HG02642 (cell line): Measurements from ENCODE around the gene KCND3.
"Not testable (repeated sequence)": the region's sequence is repeated elsewhere in the genome, so short reads cannot be mapped to it uniquely, and the experiment has no call there.

Experiments used
- ATAC-seq: cut with Tn5 transposase; IDR thresholded peaks from one replicate; pipeline ENCODE4 v1.9.1; 2021; ENCODE audit warnings: mild to moderate bottlenecking; ENCODE audit not compliant: unreplicated experiment, poor library complexity

The KCND3 gene

DNA sequence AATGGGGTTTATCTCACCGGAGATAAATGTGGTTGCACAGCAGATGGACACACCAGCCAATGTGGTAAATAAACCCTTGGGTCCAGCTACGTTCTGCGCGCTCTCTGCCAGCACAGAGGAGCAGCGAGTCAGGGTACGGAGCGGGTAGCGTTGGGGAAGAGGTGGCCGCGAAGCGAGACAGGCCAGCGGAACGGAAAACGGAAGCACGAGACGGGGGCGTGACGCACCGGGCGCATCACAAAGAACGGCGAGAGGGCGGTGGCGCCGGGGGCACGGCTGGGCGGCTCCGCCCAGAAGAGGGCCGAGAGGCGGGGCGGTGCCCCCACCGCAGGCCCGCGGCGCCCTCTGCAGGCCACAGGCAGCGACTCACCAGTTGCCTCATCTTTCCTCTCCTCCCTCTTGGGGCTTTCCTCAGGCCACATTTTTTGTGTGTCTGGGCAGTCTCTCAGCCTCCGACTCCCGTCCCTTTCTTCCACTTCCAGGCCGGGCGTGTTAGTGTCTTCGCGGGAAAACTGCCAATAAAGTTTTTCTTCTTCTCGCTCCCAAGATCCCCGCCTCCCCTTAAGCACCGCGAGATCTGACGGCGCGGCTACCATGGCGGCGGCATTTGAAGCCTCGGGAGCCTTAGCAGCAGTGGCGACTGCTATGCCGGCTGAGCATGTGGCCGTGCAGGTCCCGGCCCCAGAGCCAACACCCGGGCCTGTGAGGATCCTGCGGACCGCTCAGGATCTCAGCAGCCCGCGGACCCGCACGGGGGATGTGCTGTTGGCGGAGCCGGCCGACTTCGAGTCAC is 233.9 kb downstream of the KCND3 start, which contains the start of gene DDX20:
TSS of gene DDX20 (plus strand) at position 571 of the 793 bp plus-strand sequence. CDS start at position 595, 24 bp downstream.
- peak; percentile 92 for ATAC-seq

GRCh38 chr1:111754984-111755330 is 234.5 kb downstream of the KCND3 start:
- ATAC-seq: no peak

DNA sequence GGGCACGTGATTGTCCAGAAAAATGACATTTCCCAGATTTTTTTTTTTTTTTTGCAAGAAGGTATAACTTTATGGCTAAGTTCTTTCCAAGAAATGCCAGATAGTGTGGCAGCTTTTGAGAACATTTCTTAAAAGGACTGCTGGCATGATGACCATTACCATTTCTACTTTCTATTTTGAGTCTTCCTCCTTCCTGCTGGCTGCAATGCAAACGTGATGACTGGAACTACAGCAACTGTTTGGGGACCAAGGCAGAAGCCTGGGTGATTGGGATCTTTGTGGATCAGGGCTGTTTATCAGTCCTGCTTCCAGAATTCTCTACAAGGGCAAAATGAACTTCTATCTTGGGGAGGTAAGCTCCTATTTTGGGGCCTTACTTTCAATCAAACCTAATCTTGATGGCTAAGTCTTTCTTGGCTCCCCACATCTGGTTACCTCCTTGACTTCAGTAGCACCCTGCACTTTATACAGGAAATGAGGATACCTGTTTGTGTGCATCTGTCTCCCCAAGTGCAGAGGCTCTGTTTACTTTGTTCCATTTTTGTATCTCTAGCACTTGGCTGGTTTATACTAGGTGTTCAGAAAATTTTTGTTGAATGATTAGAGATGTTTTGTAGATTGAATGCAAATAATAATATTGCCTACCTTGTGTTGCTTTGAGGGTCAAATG is 237.4 kb downstream of the KCND3 start:
- ATAC-seq: no peak

DNA sequence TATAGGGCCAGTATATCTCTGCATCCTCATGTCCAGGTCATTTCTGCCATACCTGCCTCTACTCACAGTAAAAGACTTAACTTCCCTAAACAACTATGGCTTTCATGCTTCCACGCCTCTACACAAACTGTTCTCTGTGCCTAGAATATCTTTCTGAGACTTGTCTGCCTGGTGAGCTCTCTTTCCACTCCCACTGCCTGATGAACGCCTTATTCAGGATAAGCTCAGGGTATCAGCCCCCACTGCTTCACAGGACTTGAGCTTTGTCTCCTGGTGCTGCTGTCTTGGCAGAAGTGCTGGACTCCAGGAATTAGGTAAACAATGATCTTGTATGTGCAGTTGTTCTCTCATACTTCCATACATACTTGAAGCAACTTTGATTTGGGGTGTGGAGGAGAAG is 238.6 kb downstream of the KCND3 start:
- ATAC-seq: no peak

GRCh38 chr1:111749628-111750027 is 239.8 kb downstream of the KCND3 start:
- ATAC-seq: no peak

- no peak for ATAC-seq
Measured at GRCh38 chr1:111747947-111748346, 241.5 kb downstream of the KCND3 start.

DNA sequence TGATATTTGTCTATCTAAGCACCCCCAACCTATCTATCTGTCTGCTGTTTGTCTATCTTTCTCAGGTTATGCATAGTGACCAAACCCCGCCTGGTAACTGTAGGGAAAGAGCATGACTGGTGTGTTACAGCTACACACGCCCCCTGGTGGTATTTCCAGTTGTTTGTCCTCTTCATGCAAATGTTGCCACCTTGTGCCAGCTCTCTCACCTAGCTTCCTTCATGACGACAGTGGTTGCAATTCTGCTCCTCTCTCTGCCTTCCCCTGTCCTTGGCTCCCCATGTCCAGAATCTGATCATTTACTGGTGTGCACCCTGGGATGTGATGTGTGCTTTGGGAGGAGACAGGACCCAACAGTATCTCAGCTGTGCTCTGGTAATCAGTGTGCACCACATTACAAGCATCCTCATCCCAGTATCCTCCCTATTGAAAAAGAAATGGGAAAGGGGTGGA is 242.2 kb downstream of the KCND3 start:
- ATAC-seq: peak; percentile 60

- ATAC-seq: no peak
Measured at GRCh38 chr1:111746614-111746999, 242.9 kb downstream of the KCND3 start.

DNA sequence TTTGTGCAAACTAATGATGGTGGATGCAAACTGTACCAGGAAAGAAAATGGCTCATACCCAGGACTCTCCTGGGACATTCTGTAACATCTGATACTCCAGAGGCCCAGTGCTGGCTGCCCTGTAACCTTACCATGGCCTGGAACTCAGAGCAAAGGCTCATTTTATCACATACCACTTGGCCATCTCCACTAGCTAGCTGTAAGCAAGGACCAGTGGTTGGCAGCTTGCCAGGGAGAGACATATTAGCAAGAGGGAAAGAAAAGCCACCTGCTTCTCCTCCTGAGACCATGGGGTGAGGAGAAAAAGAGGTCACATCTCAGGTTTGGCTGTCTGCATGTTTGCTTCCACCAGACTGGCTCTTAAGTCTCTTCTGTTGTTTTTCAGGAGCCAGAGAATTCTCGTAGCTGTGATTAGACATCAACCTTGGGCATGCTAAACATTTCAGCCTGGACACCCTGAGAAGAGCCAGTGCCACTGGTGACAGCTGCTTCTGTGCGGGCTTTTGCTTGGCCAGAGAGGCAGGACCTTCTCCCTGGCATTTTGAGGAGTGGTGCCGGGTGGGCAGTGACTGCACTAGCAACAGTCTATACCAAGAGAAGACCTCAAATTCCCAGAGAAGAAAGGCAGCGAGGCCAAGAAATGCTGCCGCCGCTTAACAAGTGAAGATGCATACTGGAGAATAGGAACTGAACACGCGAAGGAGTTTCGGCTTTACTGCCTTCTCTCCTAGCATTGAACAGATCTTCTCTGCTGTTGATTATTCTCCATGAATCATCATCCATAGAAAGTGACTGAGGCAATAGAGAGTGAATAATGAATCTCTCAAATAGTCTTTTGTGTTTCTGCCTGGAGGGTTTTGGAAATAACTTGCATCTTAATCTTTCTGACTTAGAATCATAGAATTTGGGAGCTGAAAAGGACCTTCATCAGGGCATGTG is 243.5 kb downstream of the KCND3 start:
- ATAC-seq: no peak

DNA sequence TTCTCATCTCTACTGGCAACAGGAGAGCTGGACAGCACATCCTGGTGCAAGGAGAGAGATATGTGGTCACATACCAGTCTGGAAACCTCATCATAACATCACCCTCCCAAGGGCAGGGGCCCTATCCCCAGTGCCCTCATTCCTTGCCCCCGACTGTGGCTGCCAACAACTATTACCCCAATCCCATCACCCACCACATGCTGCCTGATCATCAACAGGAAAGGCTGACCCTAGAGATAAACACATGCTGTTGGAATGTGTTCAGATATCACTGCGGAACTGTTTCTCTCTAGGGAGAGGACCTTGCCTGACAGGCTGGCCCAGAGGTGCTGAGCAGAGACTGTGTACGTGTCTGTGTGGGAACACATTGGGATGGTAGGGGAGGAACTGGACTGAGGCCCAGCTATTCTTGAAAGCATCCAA is 245.8 kb downstream of the KCND3 start:
- no peak for ATAC-seq

DNA sequence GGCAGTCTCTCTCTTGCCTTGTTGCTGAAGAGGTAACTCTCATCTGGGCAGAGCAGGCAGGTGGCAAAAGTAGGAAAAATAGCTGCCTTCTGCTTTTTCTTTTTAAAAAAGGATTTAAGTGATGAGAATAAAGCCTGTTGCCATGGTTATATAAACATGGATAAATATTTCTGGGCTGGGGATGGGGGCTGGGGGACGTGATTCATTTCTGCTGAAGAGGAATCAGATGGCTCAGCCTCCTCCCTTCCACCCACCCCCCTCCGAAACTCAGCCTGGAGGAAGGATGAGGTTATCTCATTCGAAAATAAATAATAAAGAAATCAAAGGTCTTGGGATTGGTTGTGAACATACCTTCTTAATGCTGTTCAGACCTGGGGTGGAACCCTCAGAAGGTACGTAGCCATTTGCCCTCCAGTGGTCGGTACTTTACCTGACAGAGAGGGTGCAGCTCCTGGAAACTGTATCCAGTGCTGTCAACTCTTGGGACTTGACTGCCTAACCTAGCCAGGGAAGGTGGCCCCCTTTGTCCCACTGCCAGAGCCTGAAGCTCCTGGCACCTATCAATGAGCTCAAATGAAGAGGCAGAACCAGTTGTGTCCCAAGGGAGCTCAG is 246.4 kb downstream of the KCND3 start:
- no peak for ATAC-seq

- not testable (repeated sequence) for ATAC-seq
Measured at GRCh38 chr1:111742292-111742691, 247.2 kb downstream of the KCND3 start.

GRCh38 chr1:111739925-111740765 is 249.3 kb downstream of the KCND3 start:
- ATAC-seq: no peak

- ATAC-seq: peak; percentile 85
Measured at GRCh38 chr1:111739194-111739924, 250.1 kb downstream of the KCND3 start, which contains the start of gene INKA2. TSS of gene INKA2 (minus strand) at chr1:111739395. CDS start at chr1:111739242, 153 bp downstream.

DNA sequence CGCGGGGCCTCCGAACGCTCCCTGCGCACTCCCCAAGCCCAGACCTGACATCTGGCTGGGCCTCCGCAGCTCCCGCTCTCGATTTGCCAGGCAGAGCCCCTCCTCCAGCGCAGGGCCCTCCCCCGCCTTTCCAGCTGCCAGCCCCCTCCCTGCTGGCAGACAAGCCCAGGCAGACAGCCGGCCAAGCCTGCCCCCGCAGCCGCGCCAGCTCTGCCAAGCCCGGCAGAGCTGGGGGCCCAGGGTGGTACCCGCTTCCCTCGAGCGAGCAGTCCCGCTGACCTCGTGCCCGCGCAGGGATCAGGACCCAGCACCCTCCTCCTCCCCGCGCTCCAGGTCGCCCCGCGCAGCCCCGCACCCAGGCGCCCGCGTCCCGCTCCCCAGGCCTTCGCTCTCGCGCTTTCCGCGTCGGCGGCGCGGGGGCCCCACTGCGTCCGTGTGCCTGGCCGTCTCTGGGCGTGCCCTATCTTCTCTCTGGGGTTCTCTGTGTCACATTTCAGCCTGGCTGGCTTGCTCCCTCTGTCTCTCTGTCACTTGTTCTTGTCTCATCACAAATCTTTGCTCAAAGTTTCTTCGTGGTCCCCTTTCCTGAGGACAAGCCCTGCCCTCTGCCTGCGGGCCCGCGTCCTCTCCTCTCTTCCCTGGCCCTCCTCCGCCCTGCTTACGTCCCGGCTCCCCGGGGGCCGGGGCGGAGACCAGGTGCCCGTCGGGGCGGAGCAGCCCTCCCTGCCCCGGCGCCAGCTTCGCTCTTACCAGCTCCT is 250.9 kb downstream of the KCND3 start:
- peak; percentile 54 for ATAC-seq

DNA sequence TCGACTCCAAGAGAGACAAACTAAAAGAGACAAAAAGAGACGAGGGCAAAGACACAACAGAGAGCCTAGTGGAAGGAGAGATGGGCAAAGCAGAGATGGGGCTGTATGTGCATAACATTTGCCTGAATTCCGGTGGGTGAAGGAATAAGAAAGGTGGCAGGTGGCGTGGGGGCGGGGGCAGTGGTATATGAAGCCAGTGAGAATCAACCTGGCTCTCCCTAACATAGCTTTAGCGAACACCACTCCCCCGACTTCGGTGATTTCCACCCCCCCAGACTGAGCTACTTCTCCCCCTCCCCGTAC is 251.4 kb downstream of the KCND3 start:
- ATAC-seq: no peak

DNA sequence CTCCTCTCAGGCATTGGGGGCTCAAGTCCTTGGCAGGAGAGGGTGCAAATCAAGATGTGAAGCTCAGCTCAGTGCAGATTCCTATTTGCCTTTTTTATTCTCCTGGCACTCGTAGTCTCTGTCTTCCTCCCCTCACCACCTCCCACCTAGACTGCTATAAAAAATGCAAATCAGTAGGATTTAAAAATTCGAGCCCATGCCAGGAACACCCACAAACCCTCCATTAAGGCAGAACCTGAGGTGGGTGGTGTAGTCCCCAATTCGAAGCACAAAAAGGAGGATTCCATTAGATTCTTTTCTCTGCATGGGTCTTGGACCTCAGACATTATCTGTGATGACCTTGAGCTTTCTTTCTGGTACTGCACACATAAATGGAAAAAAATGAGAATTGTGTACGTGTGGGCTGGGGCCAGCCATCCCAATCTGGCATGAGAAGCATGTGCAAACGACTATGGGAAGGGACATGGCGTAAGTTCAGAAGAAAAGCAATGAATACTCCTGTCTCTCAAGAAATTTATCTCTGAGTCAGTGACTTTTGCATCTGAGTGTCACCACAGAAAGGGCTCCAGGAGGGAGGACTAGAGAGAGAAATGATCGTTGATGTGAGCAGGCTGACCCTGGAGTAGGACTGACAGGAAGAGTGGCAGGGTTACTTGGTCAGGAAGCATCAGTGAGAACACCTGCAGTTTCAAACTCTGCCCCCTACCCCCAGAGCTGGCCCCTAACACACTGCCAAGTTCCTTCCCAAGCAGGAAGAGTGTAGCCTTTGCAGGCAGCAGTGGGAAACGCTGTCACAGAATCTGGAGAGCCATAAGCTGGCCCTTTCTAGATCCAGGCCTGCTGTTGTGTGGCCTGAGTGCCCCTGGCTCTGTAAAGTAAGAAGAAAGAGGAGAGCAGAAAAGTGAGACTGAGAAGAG is 252.0 kb downstream of the KCND3 start:
- ATAC-seq: no peak
